K562 (cell line): ENCODE data around the gene ZFYVE21. TPM values are rescaled to one million over a fixed set of nuclear protein-coding genes. Genes with fewer than 3 reads are reported as not detected.

Experiments
- ATAC-seq: fragments of 200-7000 bp; cut with Tn5 transposase; 3 replicates; pipeline ENCODE4 v1.9.1; 2020; ENCODE audit warnings: moderate library complexity
- BruUV-seq: library from RNA; stranded (reverse); fragments of 400-500 nt; replicated peaks from 2 replicates; lab custom pipeline; 2021; lab: Mats Ljungman, UMichigan
- CTCF ChIA-PET: fragments of 300-600 bp; formaldehyde crosslinking; extraction: SDS; loops from one replicate; lab custom pipeline; 2021; ENCODE audit warnings: low intra/inter-chr PET ratio; lab: Yijun Ruan, JAX
- POLR2A ChIA-PET: fragments of 300-600, 350-650 bp; sonication (Branson Sonifier 250); formaldehyde crosslinking; extraction: SDS; loops from one replicate; lab custom pipeline; 2021; ENCODE audit warnings: antibody characterized with exemption, inconsistent platforms; lab: Yijun Ruan, JAX
- DNase-seq, 4 experiments: peaks; one replicate each; pipeline versions ENCODE4 v3.0.0 to v3.0.0-alpha.2; 2011 to 2018; ENCODE audit warnings: low spot score in 3 of 4, mixed read lengths in 3 of 4; ENCODE audit errors: extremely low read depth in 1 of 4
- FAIRE-seq: peaks from 2 replicates; lab custom pipeline; 2011; peaks lifted over from hg19 to GRCh38; lab: Jason Lieb, UNC
- H2AFZ ChIP-seq: 2 replicates; pipeline ENCODE4 v1.6.0; 2011; ENCODE audit warnings: low read depth, low read length, control low read depth, inconsistent platforms
- H3K27ac ChIP-seq: fragments of 200-600 bp; 3 replicates; pipeline ENCODE4 v1.8.0; 2011; ENCODE audit warnings: low read depth, mild to moderate bottlenecking, control low read depth, inconsistent platforms, low read length, moderate library complexity, mixed read lengths; ENCODE audit errors: extremely low read depth
- H3K27me3 ChIP-seq, 2 experiments: fragments of 300-600 bp in 1 of 2; 2 replicates in 1 of 2; 3 replicates in 1 of 2; pipeline versions ENCODE4 v1.6.0 to v1.8.0; 2011; ENCODE audit warnings: inconsistent platforms in 2 of 2, low read length in 2 of 2, mild to moderate bottlenecking in 1 of 2, mixed read lengths in 1 of 2, moderate library complexity in 1 of 2; ENCODE audit not compliant: control insufficient read depth in 2 of 2, insufficient read depth in 2 of 2
- H3K36me3 ChIP-seq: fragments of 300-600 bp; 3 replicates; pipeline ENCODE4 v1.8.0; 2011; ENCODE audit warnings: mild to moderate bottlenecking, low read length, inconsistent platforms; ENCODE audit not compliant: control insufficient read depth, insufficient read depth
- H3K4me1 ChIP-seq, 2 experiments: fragments of 200-600 bp in 1 of 2; replicated peaks in 1 of 2; 2 replicates in 1 of 2; 3 replicates in 1 of 2; pipeline versions ENCODE4 v1.5.1 to v1.8.0; 2011; ENCODE audit warnings: inconsistent platforms in 2 of 2, low read length in 2 of 2, mild to moderate bottlenecking in 1 of 2, mixed read lengths in 1 of 2, moderate library complexity in 1 of 2; ENCODE audit not compliant: control insufficient read depth in 2 of 2, insufficient read depth in 2 of 2
- H3K4me2 ChIP-seq: 2 replicates; pipeline ENCODE4 v1.6.1; 2011; ENCODE audit warnings: low read length, control low read depth, inconsistent platforms, mixed read lengths; ENCODE audit not compliant: insufficient read depth
- H3K4me3 ChIP-seq: fragments of 200-600 bp; sonication (generic), shearing (Covaris generic); 2 replicates; pipeline ENCODE4 v1.5.1; 2016; ENCODE audit warnings: control low read depth, inconsistent platforms
- H3K79me2 ChIP-seq: fragments of 200-600 bp; 3 replicates; pipeline ENCODE4 v1.8.0; 2011; ENCODE audit warnings: low read length, inconsistent platforms; ENCODE audit not compliant: control insufficient read depth, insufficient read depth
- H3K9ac ChIP-seq, 2 experiments: 2 replicates each; pipeline versions ENCODE4 v1.6.0 to v1.6.1; 2011; ENCODE audit warnings: low read depth in 2 of 2, low read length in 2 of 2, control low read depth in 1 of 2, inconsistent platforms in 1 of 2, mild to moderate bottlenecking in 1 of 2, mixed read lengths in 1 of 2; ENCODE audit not compliant: insufficient read depth in 1 of 2
- H3K9me1 ChIP-seq: one replicate; pipeline ENCODE4 v1.6.0; 2011; ENCODE audit warnings: inconsistent platforms, mild to moderate bottlenecking, low read length, moderate library complexity; ENCODE audit not compliant: control insufficient read depth, insufficient read depth
- H3K9me3 ChIP-seq: replicated peaks from 2 replicates; pipeline ENCODE4 v1.5.1; 2011; ENCODE audit warnings: low read depth, low read length, inconsistent platforms; ENCODE audit not compliant: control insufficient read depth, insufficient read depth
- H4K20me1 ChIP-seq: replicated peaks from 2 replicates; pipeline ENCODE4 v1.6.1; 2011; ENCODE audit warnings: low read length, inconsistent platforms, mixed read lengths; ENCODE audit not compliant: control insufficient read depth, insufficient read depth
- CREB5 ChIP-seq: fragments of 250-450 bp; sonication (Bioruptor Pico); IDR thresholded peaks from 2 replicates; pipeline ENCODE4 v1.5.0; 2020; ENCODE audit warnings: mild to moderate bottlenecking
- E2F6 ChIP-seq, 2 experiments: IDR thresholded peaks; 2 replicates each; pipeline ENCODE4 v1.6.1; 2011; ENCODE audit warnings: borderline replicate concordance in 1 of 2, control low read depth in 1 of 2, low read depth in 1 of 2, low read length in 1 of 2, mild to moderate bottlenecking in 1 of 2, mixed read lengths in 1 of 2, moderate library complexity in 1 of 2; ENCODE audit not compliant: insufficient read depth in 1 of 2, insufficient read length in 1 of 2, poor library complexity in 1 of 2, severe bottlenecking in 1 of 2; ENCODE audit errors: extremely low read depth in 1 of 2
- KLF6 ChIP-seq: fragments of 250-450 bp; sonication (Bioruptor Pico); IDR thresholded peaks from 2 replicates; pipeline ENCODE4 v1.4.0; 2020; ENCODE audit warnings: mild to moderate bottlenecking, moderate library complexity, borderline replicate concordance
- MTA2 ChIP-seq: fragments of 450-650 bp; IDR thresholded peaks from 2 replicates; pipeline ENCODE4 v1.6.1; 2016; ENCODE audit warnings: low read depth
- MYC ChIP-seq, 2 experiments: fragments of 250-450 bp in 1 of 2; sonication (Bioruptor Pico) in 1 of 2; IDR thresholded peaks; 2 replicates each; pipeline versions ENCODE4 v1.5.1 to v1.6.1; 2012 to 2021; ENCODE audit warnings: low read depth in 2 of 2, borderline replicate concordance in 1 of 2, improper control_type of control experiment in 1 of 2, low read length in 1 of 2, mild to moderate bottlenecking in 1 of 2, moderate library complexity in 1 of 2
- NFE2 ChIP-seq: IDR thresholded peaks from 2 replicates; pipeline ENCODE4 v1.6.1; 2014; ENCODE audit warnings: antibody characterized with exemption, low read depth
- PPARD ChIP-seq: fragments of 250-450 bp; sonication (Bioruptor Pico); IDR thresholded peaks from 2 replicates; pipeline ENCODE4 v1.8.0; 2022; ENCODE audit warnings: inconsistent platforms, mild to moderate bottlenecking, moderate library complexity
- SNRNP70 ChIP-seq: fragments of 200-400 bp; formaldehyde crosslinking; optimal IDR thresholded peaks from 2 replicates; pipeline ENCODE3; 2017; ENCODE audit warnings: low read depth, low read length
- SP1 ChIP-seq: sonication (generic); formaldehyde crosslinking; IDR thresholded peaks from 2 replicates; pipeline ENCODE4 v1.8.1; 2022; ENCODE audit warnings: mild to moderate bottlenecking, missing genetic modification reagents
- TAF7 ChIP-seq: fragments of 450-650 bp; IDR thresholded peaks from 2 replicates; pipeline ENCODE4 v1.6.1; 2016; ENCODE audit warnings: missing genetic modification characterization, missing compliant biosample characterization
- TOE1 ChIP-seq, 2 experiments: fragments of 450-650 bp in 1 of 2; sonication (generic) in 1 of 2; formaldehyde crosslinking in 1 of 2; IDR thresholded peaks; 2 replicates each; pipeline versions ENCODE4 v1.7.1 to v1.8.0; 2016 to 2022; ENCODE audit warnings: borderline replicate concordance in 2 of 2, mild to moderate bottlenecking in 2 of 2, antibody characterized with exemption in 1 of 2, inconsistent platforms in 1 of 2, low read depth in 1 of 2, missing genetic modification reagents in 1 of 2, moderate library complexity in 1 of 2
- ZNF239 ChIP-seq: fragments of 250-450 bp; sonication (Bioruptor Pico); IDR thresholded peaks from 2 replicates; pipeline ENCODE4 v1.4.0; 2020; ENCODE audit warnings: mild to moderate bottlenecking
- WGBS: fragments of 100-300 bp; shearing (Covaris generic); methylation state at CpG from one replicate; pipeline ENCODE4 v1.1.6; 2016; ENCODE audit warnings: low coverage, mixed read lengths; ENCODE audit not compliant: insufficient coverage; ENCODE audit errors: missing lambda C conversion rate; 5-methylcytosine and 5-hydroxymethylcytosine counted together
- in situ Hi-C: fragments of 300-500 bp; cut with MboI; formaldehyde crosslinking; loops from 4 replicates; pipeline ENCODE4 v1.15.0; 2018; ENCODE audit warnings: inconsistent platforms, mixed read lengths
- intact Hi-C: fragments of 100-400 bp; cut with micrococcal nuclease; formaldehyde crosslinking; loops from 2 replicates; pipeline ENCODE4 v1.14.2; 2022
- polyA plus RNA-seq, 8 experiments: library from polyadenylated mRNA; depleted of rRNA in 4 of 8; stranded (reverse) in 5 of 8; unstranded in 3 of 8; fragments of >200 nt; fragmentation: Nextera tagmentation in 2 of 8; fragmentation: Illumina TruSeq in 1 of 8; extraction: Ambion mirVana in 2 of 8; extraction: Trizol in 1 of 8; gene quantifications; 2 replicates each; pipeline versions ENCODE4 v1.2.1 to v1.2.3, GENCODE V29; 2011 to 2014; ENCODE audit warnings: inconsistent platforms in 1 of 8, missing spikeins in 1 of 8
- total RNA-seq, 7 experiments: library from RNA; depleted of rRNA in 6 of 7; stranded (reverse); fragments of >200 nt in 6 of 7; fragmentation: Illumina TruSeq in 2 of 7; extraction: Trizol in 2 of 7; gene quantifications; 2 replicates each; pipeline versions ENCODE4 v1.2.1 to v1.2.3, GENCODE V29; 2011 to 2021; ENCODE audit warnings: low replicate concordance in 1 of 7
- TF ChIP-seq, protein P1 (sequence below): fragments of 200-800 bp; sonication (Bioruptor generic); IDR thresholded peaks from 2 replicates; pipeline ENCODE4 v1.6.1; 2017; ENCODE audit warnings: missing genetic modification characterization, missing compliant biosample characterization
- TF ChIP-seq, protein P2 (sequence below): fragments of 150-350 bp; conservative IDR thresholded peaks from 2 replicates; pipeline ENCODE4 v1.6.1; 2014; ENCODE audit warnings: low read length

Gene ZFYVE21
- total and polyA plus RNA-seq, 9 of the 15 experiments (the other 6 are each of a cell fraction or from before 2014, with no cell fraction given): 0.90 to 23.1 (median 15.6) TPM

- BruUV-seq: no TSS peak
- peak in 1 of 4 experiments; percentile 47 for DNase-seq
- FAIRE-seq: peak; percentile 32
- Histone ChIP-seq H3K36me3 (peaks cover 21% of the 10 kb centered on the region; the same call in 2 of the 3 replicates), H3K9me1 (no peaks in the 10 kb centered on the region), H3K4me1 (peaks cover 27 to 47% of the 10 kb centered on the region in 2 experiments; a peak in 4 of 5 replicates), H3K4me2 (no peak overlapping the region), H3K79me2 (peaks cover 90% of the 10 kb centered on the region), H4K20me1 (0 out of 2 replicates have a peak, but pooled peaks cover 5% of the 10 kb centered on the region), H3K9me3 (no peaks in the 10 kb centered on the region), H3K27me3 (no peaks in the 10 kb centered on the region), H3K4me3 (no peak overlapping the region), H3K27ac (no peak overlapping the region), H2AFZ (no peak overlapping the region), H3K9ac (peak overlapping the region in 1 of 2 experiments; percentile 79; a peak in 2 of 4 replicates)
- CTCF ChIA-PET: no interaction called here
- POLR2A ChIA-PET: interaction anchor here (0.9 kb wide), 1 partner anchor 18 kb away, joined by 3 read pairs; no protein-coding TSS in a partner anchor
- intact Hi-C loops: no loop called here
- WGBS: 37% methylated on average over 13 of the region's 16 CpGs
- no peak for ATAC-seq
- in situ Hi-C loops: no loop called here
- TF ChIP-seq, protein P1, sequence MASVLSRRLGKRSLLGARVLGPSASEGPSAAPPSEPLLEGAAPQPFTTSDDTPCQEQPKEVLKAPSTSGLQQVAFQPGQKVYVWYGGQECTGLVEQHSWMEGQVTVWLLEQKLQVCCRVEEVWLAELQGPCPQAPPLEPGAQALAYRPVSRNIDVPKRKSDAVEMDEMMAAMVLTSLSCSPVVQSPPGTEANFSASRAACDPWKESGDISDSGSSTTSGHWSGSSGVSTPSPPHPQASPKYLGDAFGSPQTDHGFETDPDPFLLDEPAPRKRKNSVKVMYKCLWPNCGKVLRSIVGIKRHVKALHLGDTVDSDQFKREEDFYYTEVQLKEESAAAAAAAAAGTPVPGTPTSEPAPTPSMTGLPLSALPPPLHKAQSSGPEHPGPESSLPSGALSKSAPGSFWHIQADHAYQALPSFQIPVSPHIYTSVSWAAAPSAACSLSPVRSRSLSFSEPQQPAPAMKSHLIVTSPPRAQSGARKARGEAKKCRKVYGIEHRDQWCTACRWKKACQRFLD (CRISPR knock-in tag): no peak
- no peak for TF ChIP-seq MTA2
- no peak for TF ChIP-seq SP1 (CRISPR knock-in tag)
- no peak for TF ChIP-seq PPARD (CRISPR knock-in tag)
- TF ChIP-seq, protein P2, sequence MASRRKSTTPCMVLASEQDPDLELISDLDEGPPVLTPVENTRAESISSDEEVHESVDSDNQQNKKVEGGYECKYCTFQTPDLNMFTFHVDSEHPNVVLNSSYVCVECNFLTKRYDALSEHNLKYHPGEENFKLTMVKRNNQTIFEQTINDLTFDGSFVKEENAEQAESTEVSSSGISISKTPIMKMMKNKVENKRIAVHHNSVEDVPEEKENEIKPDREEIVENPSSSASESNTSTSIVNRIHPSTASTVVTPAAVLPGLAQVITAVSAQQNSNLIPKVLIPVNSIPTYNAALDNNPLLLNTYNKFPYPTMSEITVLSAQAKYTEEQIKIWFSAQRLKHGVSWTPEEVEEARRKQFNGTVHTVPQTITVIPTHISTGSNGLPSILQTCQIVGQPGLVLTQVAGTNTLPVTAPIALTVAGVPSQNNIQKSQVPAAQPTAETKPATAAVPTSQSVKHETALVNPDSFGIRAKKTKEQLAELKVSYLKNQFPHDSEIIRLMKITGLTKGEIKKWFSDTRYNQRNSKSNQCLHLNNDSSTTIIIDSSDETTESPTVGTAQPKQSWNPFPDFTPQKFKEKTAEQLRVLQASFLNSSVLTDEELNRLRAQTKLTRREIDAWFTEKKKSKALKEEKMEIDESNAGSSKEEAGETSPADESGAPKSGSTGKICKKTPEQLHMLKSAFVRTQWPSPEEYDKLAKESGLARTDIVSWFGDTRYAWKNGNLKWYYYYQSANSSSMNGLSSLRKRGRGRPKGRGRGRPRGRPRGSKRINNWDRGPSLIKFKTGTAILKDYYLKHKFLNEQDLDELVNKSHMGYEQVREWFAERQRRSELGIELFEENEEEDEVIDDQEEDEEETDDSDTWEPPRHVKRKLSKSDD: no peak
- peak in 1 of 2 experiments; percentile 9 for TF ChIP-seq E2F6 (IDR thresholded peaks at IDR 0.05; ENCODE audit: borderline replicate concordance in 1 of 2, extremely low read depth in 1 of 2, insufficient read depth in 1 of 2, insufficient read length in 1 of 2, low read depth in 1 of 2, low read length in 1 of 2, poor library complexity in 1 of 2, severe bottlenecking in 1 of 2)
- TF ChIP-seq NFE2: no peak
- no peak for TF ChIP-seq CREB5 (CRISPR knock-in tag)
- no peak for TF ChIP-seq TAF7 (tag)
- no peak for TF ChIP-seq TOE1 (IDR thresholded peaks at IDR 0.05; ENCODE audit: borderline replicate concordance)
- TF ChIP-seq TOE1 (CRISPR knock-in tag; IDR thresholded peaks at IDR 0.05; ENCODE audit: borderline replicate concordance, low read depth): no peak
- 0 out of 2 replicates have a peak, but pooled peaks have one; percentile 52 for TF ChIP-seq MYC (IDR thresholded peaks at IDR 0.05; ENCODE audit: low read depth, low read length)
- no peak for TF ChIP-seq MYC (CRISPR knock-in tag; IDR thresholded peaks at IDR 0.05; ENCODE audit: borderline replicate concordance, low read depth)
- no peak for TF ChIP-seq ZNF239 (CRISPR knock-in tag)
- TF ChIP-seq SNRNP70: no peak
- no peak for TF ChIP-seq KLF6 (CRISPR knock-in tag)
Measured at GRCh38 chr14:103718572-103718971, 3.0 kb downstream of the ZFYVE21 start.
